GM12875 (cell line): Measurements from ENCODE around the gene OR6A2.

Source experiments
- H3K4me3 ChIP-seq: one replicate; pipeline ENCODE4 v1.5.1; 2011; ENCODE audit warnings: low read depth, low read length, control low read depth
- CTCF ChIP-seq: IDR thresholded peaks from 2 replicates; pipeline ENCODE4 v1.5.1; 2011; ENCODE audit warnings: low read depth, mild to moderate bottlenecking, control low read depth, inconsistent platforms, low read length, moderate library complexity, borderline replicate concordance; ENCODE audit not compliant: insufficient read depth

OR6A2 gene

GRCh38 chr11:6757373-6757967 is 42.0 kb downstream of the OR6A2 start:
- H3K4me3 ChIP-seq: no peak overlapping the region
- peak; percentile 63 for TF ChIP-seq CTCF

GRCh38 chr11:6755953-6756347 is 43.5 kb downstream of the OR6A2 start:
- no peak overlapping the region for H3K4me3 ChIP-seq
- no peak for TF ChIP-seq CTCF

GRCh38 chr11:6755303-6755952 is 44.1 kb downstream of the OR6A2 start:
- H3K4me3 ChIP-seq: no peak overlapping the region
- peak; percentile 80 for TF ChIP-seq CTCF

GRCh38 chr11:6747097-6747668 is 52.3 kb downstream of the OR6A2 start:
- TF ChIP-seq CTCF: no peak
- H3K4me3 ChIP-seq: no peak overlapping the region

GRCh38 chr11:6746626-6747025 is 52.9 kb downstream of the OR6A2 start:
- TF ChIP-seq CTCF: no peak
- peak overlapping the region; percentile 59 for H3K4me3 ChIP-seq

- no peak for TF ChIP-seq CTCF
- peak overlapping the region; percentile 59 for H3K4me3 ChIP-seq
Measured at GRCh38 chr11:6746086-6746618, 53.3 kb downstream of the OR6A2 start.
